ENCODE measurements around the gene PVRIG.
"Not testable (repeated sequence)": the region's sequence is repeated elsewhere in the genome, so short reads cannot be mapped to it uniquely, and the experiment has no call there.

The PVRIG gene

DNA sequence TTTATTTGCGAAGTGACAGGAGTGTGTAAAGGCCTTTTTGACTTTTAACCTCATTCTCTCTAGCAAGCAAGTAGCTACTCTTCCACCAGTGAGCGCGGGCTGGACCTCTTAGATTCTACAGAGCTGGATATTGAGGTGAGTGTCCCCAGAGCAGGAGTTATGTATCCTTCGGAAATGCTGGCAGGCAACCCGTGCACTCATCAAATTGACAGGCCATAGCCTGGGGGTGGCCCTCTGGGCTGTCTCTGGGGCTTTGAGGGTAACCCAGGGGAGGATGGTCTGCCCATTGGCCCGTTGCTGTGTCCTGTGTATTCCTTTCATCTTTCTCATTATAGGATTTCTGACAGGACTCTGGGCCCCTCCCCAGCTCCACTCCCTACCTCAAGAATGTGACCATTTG lies 6.1 kb upstream of the PVRIG start:
- Histone ChIP-seq H3K27me3 (ENCODE audit: insufficient read depth, low read length) (no peaks in the 10 kb centered on the region), H3K4me1 (ENCODE audit: control insufficient read depth in 1 of 2, insufficient read depth in 2 of 2, low read length in 2 of 2) (peaks cover 0 to 2% of the 10 kb centered on the region in 2 experiments), H3K9ac (ENCODE audit: low read length) (peak overlapping the region; percentile 33), H3K9me3 (ENCODE audit: insufficient read depth, low read depth, low read length) (no peaks in the 10 kb centered on the region), H3K4me3 (ENCODE audit: low read depth, low read length) (no peak overlapping the region), H3K27ac (ENCODE audit: low read depth, low read length) (no peak overlapping the region), H3K23ac (ENCODE audit: low read length) (no peak overlapping the region), H2AK5ac (ENCODE audit: low read length) (no peak overlapping the region), H3K4me2 (ENCODE audit: low read length) (no peak overlapping the region), H4K91ac (ENCODE audit: low read depth, low read length) (no peak overlapping the region), H2AFZ (ENCODE audit: insufficient read depth, low read length, poor library complexity) (no peak overlapping the region), H3K18ac (ENCODE audit: low read length) (no peak overlapping the region), H3K79me2 (ENCODE audit: control insufficient read depth, insufficient read depth, low read length, poor library complexity) (no peaks in the 10 kb centered on the region), H3K79me1 (ENCODE audit: low read length) (no peaks in the 10 kb centered on the region), H3K36me3 (ENCODE audit: control insufficient read depth in 1 of 2, insufficient read depth in 2 of 2, low read length in 2 of 2) (no peaks in the 10 kb centered on the region), H2BK12ac (ENCODE audit: low read length) (no peak overlapping the region), H2BK120ac (ENCODE audit: insufficient read depth, low read length, poor library complexity) (no peak overlapping the region), H3K4ac (ENCODE audit: low read depth, low read length) (no peak overlapping the region), H3K14ac (ENCODE audit: low read length) (no peak overlapping the region), H4K12ac (ENCODE audit: low read depth, low read length) (no peak overlapping the region), H2BK5ac (ENCODE audit: low read depth, low read length, poor library complexity) (no peak overlapping the region), H4K8ac (ENCODE audit: low read depth, low read length) (no peak overlapping the region)
- peak in 1 of 2 donors; percentile 19 for DNase-seq
- WGBS (ENCODE audit: extremely low coverage, insufficient coverage, insufficient read length) = no CpG with 5 or more reads among the region's 6 CpGs

- H3K27me3 ChIP-seq (ENCODE audit: insufficient read depth, low read length); H3K36me3 ChIP-seq (ENCODE audit: control insufficient read depth in 1 of 2, insufficient read depth in 2 of 2, low read length in 2 of 2); H2AFZ ChIP-seq (ENCODE audit: insufficient read depth, low read length, poor library complexity); H3K9me3 ChIP-seq (ENCODE audit: insufficient read depth, low read depth, low read length); H2BK12ac ChIP-seq (ENCODE audit: low read length); H3K18ac ChIP-seq (ENCODE audit: low read length); H3K4me2 ChIP-seq (ENCODE audit: low read length); DNase-seq; H4K12ac ChIP-seq (ENCODE audit: low read depth, low read length); H3K4ac ChIP-seq (ENCODE audit: low read depth, low read length); H3K27ac ChIP-seq (ENCODE audit: low read depth, low read length); H3K23ac ChIP-seq (ENCODE audit: low read length); H3K79me1 ChIP-seq (ENCODE audit: low read length); H4K91ac ChIP-seq (ENCODE audit: low read depth, low read length); H2BK120ac ChIP-seq (ENCODE audit: insufficient read depth, low read length, poor library complexity); H2BK5ac ChIP-seq (ENCODE audit: low read depth, low read length, poor library complexity); H3K4me3 ChIP-seq (ENCODE audit: low read depth, low read length); H2AK5ac ChIP-seq (ENCODE audit: low read length); H3K79me2 ChIP-seq (ENCODE audit: control insufficient read depth, insufficient read depth, low read length, poor library complexity); H3K4me1 ChIP-seq (ENCODE audit: control insufficient read depth in 1 of 2, insufficient read depth in 2 of 2, low read length in 2 of 2); H3K14ac ChIP-seq (ENCODE audit: low read length); H3K9ac ChIP-seq (ENCODE audit: low read length); H4K8ac ChIP-seq (ENCODE audit: low read depth, low read length): not testable (repeated sequence)
- no CpG with 5 or more reads among the region's 5 CpGs for WGBS (ENCODE audit: extremely low coverage, insufficient coverage, insufficient read length)
Measured at GRCh38 chr7:100214356-100214755, 5.4 kb upstream of the PVRIG start.

DNA sequence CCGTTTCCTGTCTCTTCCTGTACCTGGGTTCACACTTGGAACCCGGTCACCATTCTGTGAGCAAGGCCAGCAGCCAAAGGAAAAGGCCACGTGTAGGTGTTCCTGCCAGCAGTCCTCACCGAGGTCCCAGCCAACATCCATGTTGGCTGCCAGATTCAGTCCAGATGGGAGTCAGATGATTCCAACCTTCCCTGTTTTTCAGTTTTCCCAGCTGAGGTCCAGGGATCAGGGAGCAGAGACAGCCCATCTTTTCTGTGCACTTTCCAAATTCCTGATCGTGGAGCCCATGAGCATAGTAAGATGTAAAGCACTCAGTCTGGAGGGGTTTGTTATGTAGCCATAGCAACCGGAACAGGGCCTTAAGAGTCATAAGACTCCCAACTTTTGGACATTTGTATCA lies 3.9 kb upstream of the PVRIG start:
- H2BK5ac ChIP-seq (ENCODE audit: low read depth, low read length, poor library complexity) = no peak overlapping the region
- WGBS (ENCODE audit: extremely low coverage, insufficient coverage, insufficient read length) = no CpG with 5 or more reads among the region's 6 CpGs
- H3K79me2 ChIP-seq (ENCODE audit: control insufficient read depth, insufficient read depth, low read length, poor library complexity) = no peaks in the 10 kb centered on the region
- H2BK12ac ChIP-seq (ENCODE audit: low read length) = no peak overlapping the region
- no peak overlapping the region for H4K91ac ChIP-seq (ENCODE audit: low read depth, low read length)
- DNase-seq = no peak
- H3K9me3 ChIP-seq (ENCODE audit: insufficient read depth, low read depth, low read length) = no peaks in the 10 kb centered on the region
- no peak overlapping the region for H2BK120ac ChIP-seq (ENCODE audit: insufficient read depth, low read length, poor library complexity)
- peaks cover 1 to 3% of the 10 kb centered on the region in 2 experiments for H3K36me3 ChIP-seq (ENCODE audit: control insufficient read depth in 1 of 2, insufficient read depth in 2 of 2, low read length in 2 of 2)
- no peaks in the 10 kb centered on the region for H3K79me1 ChIP-seq (ENCODE audit: low read length)
- no peak overlapping the region for H3K14ac ChIP-seq (ENCODE audit: low read length)
- no peak overlapping the region for H4K12ac ChIP-seq (ENCODE audit: low read depth, low read length)
- H3K18ac ChIP-seq (ENCODE audit: low read length) = no peak overlapping the region
- H3K4me2 ChIP-seq (ENCODE audit: low read length) = no peak overlapping the region
- H2AFZ ChIP-seq (ENCODE audit: insufficient read depth, low read length, poor library complexity) = no peak overlapping the region
- no peak overlapping the region for H2AK5ac ChIP-seq (ENCODE audit: low read length)
- no peak overlapping the region for H3K23ac ChIP-seq (ENCODE audit: low read length)
- no peaks in the 10 kb centered on the region for H3K27me3 ChIP-seq (ENCODE audit: insufficient read depth, low read length)
- peaks cover 0 to 2% of the 10 kb centered on the region in 2 experiments for H3K4me1 ChIP-seq (ENCODE audit: control insufficient read depth in 1 of 2, insufficient read depth in 2 of 2, low read length in 2 of 2)
- H4K8ac ChIP-seq (ENCODE audit: low read depth, low read length) = no peak overlapping the region
- no peak overlapping the region for H3K9ac ChIP-seq (ENCODE audit: low read length)
- H3K4ac ChIP-seq (ENCODE audit: low read depth, low read length) = no peak overlapping the region
- H3K27ac ChIP-seq (ENCODE audit: low read depth, low read length) = no peak overlapping the region
- H3K4me3 ChIP-seq (ENCODE audit: low read depth, low read length) = no peak overlapping the region

DNA sequence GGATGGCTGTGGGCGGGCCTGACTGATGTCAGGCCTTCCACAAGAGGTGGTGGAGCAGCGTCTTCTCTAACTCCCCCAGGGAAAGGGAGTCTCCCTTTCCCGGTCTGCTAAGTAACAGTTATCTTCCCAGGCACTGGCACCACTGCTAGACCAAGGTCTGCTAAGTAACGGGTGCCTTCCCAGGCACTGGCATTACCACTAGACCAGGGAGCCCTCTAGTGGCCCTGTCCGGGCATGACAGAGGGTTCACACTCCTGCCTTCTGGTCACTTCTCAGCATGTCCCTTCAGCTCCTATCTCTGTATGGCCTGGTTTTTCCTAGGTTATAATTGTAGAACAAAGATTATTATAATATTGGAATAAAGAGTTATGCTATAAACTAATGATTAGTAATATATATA lies 1.8 kb upstream of the PVRIG start:
- not testable (repeated sequence) for H2AK5ac ChIP-seq (ENCODE audit: low read length); H3K79me2 ChIP-seq (ENCODE audit: control insufficient read depth, insufficient read depth, low read length, poor library complexity); H2AFZ ChIP-seq (ENCODE audit: insufficient read depth, low read length, poor library complexity); H3K18ac ChIP-seq (ENCODE audit: low read length); H3K4ac ChIP-seq (ENCODE audit: low read depth, low read length); H3K9ac ChIP-seq (ENCODE audit: low read length); H2BK5ac ChIP-seq (ENCODE audit: low read depth, low read length, poor library complexity); H3K4me2 ChIP-seq (ENCODE audit: low read length); H3K23ac ChIP-seq (ENCODE audit: low read length); H4K91ac ChIP-seq (ENCODE audit: low read depth, low read length); H2BK120ac ChIP-seq (ENCODE audit: insufficient read depth, low read length, poor library complexity); H3K27me3 ChIP-seq (ENCODE audit: insufficient read depth, low read length); H4K12ac ChIP-seq (ENCODE audit: low read depth, low read length); H3K14ac ChIP-seq (ENCODE audit: low read length); H3K9me3 ChIP-seq (ENCODE audit: insufficient read depth, low read depth, low read length); H3K4me1 ChIP-seq (ENCODE audit: control insufficient read depth in 1 of 2, insufficient read depth in 2 of 2, low read length in 2 of 2); H2BK12ac ChIP-seq (ENCODE audit: low read length); H3K79me1 ChIP-seq (ENCODE audit: low read length); H3K27ac ChIP-seq (ENCODE audit: low read depth, low read length); H4K8ac ChIP-seq (ENCODE audit: low read depth, low read length); H3K4me3 ChIP-seq (ENCODE audit: low read depth, low read length)
- peak in 1 of 2 donors; percentile 43 for DNase-seq
- no CpG with 5 or more reads among the region's 5 CpGs for WGBS (ENCODE audit: extremely low coverage, insufficient coverage, insufficient read length)
- H3K36me3 ChIP-seq (ENCODE audit: control insufficient read depth in 1 of 2, insufficient read depth in 2 of 2, low read length in 2 of 2) = peaks cover 8 to 15% of the 10 kb centered on the region in 2 experiments
